Pons (tissue), 1 donor: Measurements from ENCODE around the gene MYO18B.
"Not testable (repeated sequence)": the region's sequence is repeated elsewhere in the genome, so short reads cannot be mapped to it uniquely, and the experiment has no call there.

Experiments used
- DNase-seq: peaks from one replicate; pipeline ENCODE4 v3.0.0-alpha.2; 2016; ENCODE audit warnings: low spot score

MYO18B gene

GRCh38 chr22:25741692-25742626 lies at the start of gene MYO18B:
TSS of gene MYO18B (plus strand) at chr22:25742188. CDS start at chr22:25761093, 18,905 bp downstream.
- DNase-seq: no peak

DNA sequence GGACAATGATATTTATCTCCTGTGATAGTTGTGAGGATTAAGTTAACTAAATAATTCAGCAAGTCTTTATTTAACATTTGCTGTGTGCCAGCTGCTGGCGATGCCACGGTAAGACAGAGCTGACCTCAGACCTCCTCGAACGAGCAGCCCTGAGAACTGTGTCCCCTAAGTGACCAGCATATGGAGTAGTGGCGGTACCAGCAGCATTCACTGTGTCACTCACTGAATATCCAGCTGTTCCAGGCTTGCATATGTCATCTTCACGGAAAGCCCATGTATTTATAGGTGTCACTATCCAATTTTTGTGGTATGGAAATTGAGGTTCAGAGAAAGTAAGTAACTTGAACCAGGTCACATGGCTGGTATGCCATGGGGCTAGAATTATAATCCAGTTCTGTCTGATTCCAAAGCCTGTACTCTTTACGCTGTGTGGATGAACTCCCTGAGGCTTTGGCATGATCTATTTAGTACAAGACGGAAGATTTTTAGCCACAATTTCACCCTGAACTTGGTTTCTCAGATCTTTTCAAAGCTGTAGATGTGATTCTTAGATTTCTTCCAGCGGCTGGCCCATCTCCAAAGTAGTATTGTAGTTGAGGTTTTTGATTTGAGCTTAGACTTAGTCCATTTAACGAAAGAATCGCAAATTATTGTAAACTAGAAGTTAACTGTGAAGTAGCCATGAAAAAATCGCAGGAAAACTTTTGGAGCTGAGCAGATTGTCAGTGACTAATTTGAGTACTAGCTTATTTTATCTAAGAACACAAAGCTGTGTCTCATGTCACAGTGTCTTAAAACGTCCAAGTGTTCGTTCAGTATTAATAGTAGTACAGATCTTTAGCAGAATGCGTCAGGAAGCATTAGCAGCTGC lies 49.4 kb upstream of the MYO18B start:
- no peak for DNase-seq

GRCh38 chr22:25693268-25693565 lies 48.8 kb upstream of the MYO18B start:
- DNase-seq: no peak

GRCh38 chr22:25694196-25694907 lies 47.6 kb upstream of the MYO18B start:
- DNase-seq: no peak

DNA sequence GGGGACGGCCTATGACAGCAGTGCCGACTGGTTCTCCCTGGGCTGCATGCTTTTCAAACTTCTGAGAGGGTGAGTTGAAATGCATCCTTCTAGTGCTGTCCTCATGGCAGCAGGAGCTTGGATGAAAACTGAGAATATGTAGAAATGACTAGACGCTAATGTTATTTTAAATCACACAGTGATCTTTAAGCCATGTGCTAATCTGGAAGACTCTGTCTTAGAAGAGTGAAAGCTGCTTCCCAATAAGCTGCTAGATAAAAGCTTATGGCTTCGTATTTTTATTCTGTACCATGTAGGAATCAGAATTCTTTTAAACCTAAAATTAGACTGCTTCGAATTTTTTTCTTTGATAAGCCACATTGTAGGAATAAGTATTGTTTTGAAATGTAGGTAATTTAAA lies 46.8 kb upstream of the MYO18B start:
- no peak for DNase-seq

- DNase-seq: no peak
Measured at GRCh38 chr22:25696763-25697162, 45.2 kb upstream of the MYO18B start.

DNA sequence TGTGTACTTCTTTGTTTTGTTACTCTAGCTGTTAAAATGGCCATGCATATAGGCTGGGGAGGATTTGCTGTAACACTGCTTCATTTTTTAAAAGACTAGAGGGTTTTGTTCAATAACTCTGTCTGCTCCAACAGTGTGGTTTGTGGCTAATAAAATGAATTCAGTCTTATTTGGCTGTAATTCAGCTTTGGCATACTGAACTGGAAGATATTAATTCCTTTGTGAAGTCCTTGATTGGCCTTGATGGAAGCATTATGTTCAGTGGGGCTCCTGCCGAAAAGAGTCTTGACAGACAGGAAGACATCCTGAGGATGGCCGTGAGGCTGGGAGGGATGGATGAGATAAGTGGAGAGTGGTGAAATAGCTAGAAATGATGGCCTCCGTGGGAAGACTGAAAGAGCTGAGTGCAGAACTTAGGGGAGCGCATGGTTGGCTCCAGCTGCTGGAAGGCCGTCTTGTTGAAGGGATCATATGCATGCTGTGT lies 44.8 kb upstream of the MYO18B start:
- DNase-seq: peak; percentile 53

DNA sequence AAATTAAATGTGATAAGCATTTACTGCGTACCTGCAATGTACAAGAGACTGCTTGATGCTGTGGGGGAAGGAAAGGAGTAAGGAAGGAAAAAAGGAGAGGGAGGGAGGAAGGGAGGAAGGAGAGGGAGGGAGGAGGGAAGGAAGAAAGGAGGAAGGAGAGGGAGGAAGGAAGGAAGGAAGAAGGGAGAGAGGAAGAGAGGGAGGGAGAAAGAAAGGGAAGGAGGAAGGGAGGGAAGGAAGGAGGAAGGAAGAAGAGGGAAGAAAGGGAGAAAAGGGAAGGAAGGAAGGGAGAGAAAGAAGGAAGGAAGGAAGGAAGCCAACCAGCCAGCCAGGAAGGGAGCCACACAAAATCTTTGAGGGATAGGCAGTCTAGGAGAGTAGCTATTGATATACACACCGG lies 44.0 kb upstream of the MYO18B start:
- no peak for DNase-seq

DNA sequence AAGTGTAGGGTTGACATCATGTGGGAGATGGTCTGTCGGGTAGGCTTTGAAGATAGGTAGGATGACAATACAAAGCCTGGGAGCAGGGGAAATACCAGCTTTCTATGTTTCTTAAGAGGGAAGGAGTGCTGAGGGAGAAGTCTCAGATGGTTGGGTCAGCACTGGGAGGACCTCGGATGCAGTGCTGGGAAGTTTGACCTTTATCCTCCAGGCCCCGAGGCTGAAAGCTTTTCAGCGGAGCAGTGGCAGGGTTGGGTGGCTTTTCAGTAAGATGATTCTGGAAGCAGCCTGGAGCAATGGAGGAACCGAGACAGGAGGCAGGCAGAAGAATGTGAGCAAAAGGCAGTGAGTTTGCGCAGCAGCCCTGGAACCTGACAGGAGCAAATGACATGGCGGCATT lies 43.5 kb upstream of the MYO18B start:
- no peak for DNase-seq

DNA sequence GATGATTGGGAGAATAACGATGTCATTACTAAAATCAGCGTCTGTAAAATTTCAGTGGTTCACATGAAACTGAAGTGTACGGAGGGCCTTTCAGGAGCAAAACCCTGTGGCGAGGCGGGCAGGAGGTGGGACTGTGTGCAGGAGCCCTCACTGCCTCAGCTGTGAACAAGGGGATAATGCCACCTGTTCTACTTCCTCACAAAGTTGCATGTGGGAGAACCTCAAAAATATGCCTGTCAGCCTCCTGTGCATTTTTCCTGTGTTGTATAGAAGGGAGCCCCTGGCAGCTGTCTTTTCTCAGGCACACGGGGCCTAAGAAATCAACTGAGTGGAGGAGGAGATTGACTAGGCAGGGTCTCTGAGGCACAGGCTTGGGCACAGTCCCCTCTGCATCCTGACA lies 43.0 kb upstream of the MYO18B start:
- DNase-seq: no peak

DNA sequence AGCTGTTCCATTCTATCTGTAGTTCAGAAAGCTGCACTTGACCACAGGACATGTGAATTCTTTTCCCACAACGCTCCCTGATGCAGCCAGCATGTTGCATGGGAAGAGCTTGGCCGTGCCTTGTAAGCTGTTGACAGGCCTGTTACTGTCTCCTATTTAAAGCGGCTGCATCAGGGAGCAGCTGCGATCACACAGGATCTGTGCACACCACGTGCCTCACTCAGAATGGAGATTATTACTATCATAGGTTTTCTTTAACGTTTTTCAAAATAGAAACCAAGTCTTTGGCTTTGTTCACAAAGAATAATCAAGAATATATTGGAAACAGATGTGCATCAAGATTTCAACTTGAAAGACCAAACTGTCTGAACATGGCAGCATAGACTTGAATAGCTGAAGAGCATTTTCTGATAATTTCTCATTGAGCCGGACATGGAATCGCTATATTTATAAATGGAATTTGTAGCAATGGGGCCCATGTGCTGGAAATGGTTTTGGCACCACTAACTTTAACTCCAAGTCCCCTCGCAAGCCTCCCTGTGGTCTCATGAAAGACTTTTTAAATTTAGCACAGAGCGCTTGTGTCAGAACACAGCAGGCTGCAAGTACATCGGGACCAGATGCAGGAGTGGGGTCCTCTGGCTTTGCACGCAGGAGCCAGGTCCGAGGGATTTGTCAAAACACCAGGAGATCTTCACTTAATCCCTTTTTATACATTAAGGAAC lies 40.8 kb upstream of the MYO18B start:
- peak; percentile 86 for DNase-seq

- DNase-seq: peak; percentile 60
Measured at GRCh38 chr22:25702040-25702439, 39.9 kb upstream of the MYO18B start.

- no peak for DNase-seq
Measured at GRCh38 chr22:25702571-25703167, 39.3 kb upstream of the MYO18B start.

DNA sequence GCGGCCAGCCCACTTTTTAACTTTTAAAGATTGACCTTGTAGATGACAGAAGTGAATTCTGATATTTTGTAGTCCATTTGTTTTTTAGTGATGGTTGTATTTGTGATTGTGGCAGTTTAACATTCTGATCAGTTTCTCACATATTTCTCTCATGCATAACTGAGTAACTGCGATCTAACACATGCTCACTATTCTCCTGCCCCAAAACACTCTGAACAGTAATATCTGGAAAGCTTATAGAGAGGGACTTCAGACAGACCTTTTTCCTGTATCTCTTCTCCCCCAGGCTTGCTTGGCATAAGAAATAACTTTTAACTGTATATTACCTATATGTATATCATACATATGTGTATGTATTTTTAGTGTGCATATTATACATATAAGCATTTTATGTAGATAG lies 37.3 kb upstream of the MYO18B start:
- no peak for DNase-seq

- DNase-seq: no peak
Measured at GRCh38 chr22:25706197-25706596, 35.8 kb upstream of the MYO18B start.

GRCh38 chr22:25708430-25708829 lies 33.6 kb upstream of the MYO18B start:
- not testable (repeated sequence) for DNase-seq

DNA sequence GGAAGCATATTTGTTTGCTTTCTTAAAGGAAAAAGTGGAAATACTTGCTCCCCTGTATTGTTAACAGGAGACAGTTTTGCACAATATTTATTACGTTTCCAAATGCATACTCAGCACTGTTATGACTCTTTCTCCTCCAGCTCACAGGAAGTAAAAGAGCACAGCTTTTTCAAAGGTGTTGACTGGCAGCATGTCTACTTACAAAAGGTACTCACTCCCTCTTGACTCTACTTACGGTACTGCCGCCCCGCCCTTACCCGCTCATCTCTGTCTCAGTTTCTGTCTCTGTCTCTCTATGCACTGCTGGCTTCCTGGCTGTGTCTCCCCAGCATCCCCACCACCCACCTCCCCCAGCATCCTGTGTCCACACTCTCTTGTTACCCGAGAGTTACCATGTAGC lies 32.2 kb upstream of the MYO18B start:
- DNase-seq: no peak

- DNase-seq: no peak
Measured at GRCh38 chr22:25710501-25710900, 31.5 kb upstream of the MYO18B start.

DNA sequence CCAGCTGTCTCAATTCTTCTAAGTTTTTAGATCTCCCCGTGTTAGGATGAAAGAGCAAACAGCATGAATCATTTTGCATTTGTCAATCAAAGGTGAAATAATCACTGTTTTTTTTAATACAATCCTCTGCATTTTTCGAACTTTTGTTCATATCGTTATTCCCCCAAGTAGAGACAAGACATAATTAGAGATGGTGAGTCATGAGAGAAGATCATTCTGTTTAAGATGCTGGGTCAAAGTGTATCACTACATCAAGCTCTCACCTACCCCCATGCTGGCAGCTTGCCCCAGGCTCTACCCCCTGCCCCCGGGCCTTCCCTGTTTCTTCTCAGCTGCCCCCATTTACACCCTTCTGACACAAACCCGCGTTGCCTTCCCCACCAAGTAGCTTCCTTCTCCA lies 30.5 kb upstream of the MYO18B start:
- no peak for DNase-seq

GRCh38 chr22:25712661-25713400 lies 29.2 kb upstream of the MYO18B start:
- DNase-seq: no peak

- no peak for DNase-seq
Measured at GRCh38 chr22:25714070-25714469, 27.9 kb upstream of the MYO18B start.
